ENCODE results near the gene OR52L1.
"Not testable (repeated sequence)": the region's sequence is repeated elsewhere in the genome, so short reads cannot be mapped to it uniquely, and the experiment has no call there.

Gene OR52L1

DNA sequence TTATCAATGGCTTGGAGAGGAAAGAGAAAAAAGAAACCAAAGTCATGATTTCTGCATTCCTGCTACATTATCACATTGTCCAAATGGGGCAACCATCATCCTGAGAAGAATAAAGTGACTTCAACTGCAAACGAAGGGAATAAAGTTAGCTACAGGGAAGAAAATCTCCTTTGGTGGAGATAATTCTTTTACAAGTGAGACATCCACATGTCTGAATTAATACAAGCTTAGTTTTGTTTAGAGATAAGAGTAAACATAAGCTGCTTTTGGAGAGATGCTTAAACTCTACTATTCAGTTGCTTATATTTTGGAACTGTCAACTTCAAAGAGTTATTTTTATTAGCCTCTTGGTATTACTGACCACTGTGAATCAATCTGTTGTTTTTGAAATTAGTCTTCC is at the start of gene OR52L1:
OR52L1 (minus strand) TSS at position 101 of the 400 bp plus-strand sequence; CDS start at position 46, 55 bp downstream.
- DNase-seq (ENCODE audit: low read depth) = no peak

DNA sequence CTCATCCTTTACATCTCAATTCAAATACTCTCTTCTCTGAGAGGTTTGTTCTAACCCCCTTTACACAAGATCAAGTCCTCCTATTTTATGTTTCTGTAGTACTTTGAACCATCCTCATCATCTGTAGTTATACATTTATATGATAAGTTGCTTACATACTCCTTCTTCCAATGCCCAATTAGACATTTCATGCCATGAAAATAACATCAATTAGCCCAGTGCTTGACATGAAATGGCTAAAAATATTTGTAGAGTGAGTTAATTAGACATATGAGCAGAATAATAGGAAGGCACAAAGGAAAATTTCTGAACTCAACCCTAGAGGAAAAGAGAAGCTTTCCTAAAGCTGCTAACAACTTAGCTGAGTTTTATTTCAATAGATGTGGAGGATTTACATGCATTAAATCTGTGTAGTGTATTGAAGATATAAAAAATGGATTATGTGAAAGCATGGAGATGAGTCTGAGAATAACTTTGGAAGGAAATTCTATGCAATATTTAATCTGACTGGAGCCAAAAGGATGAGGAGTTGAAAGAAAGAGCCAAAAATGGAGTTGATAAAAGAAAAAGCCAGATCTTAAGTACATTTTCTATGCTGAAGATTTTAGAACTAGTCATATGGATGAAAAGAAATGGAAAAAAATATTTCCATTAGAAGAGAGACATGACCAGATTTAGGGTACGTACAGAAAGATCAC is 44.1 kb upstream of the OR52L1 start, which contains the start of gene OR56A1:
OR56A1 (minus strand) TSS at position 51 of the 698 bp plus-strand sequence. CDS start 3,066 bp downstream, outside the sequence.
- no peak for DNase-seq (ENCODE audit: low read depth)

DNA sequence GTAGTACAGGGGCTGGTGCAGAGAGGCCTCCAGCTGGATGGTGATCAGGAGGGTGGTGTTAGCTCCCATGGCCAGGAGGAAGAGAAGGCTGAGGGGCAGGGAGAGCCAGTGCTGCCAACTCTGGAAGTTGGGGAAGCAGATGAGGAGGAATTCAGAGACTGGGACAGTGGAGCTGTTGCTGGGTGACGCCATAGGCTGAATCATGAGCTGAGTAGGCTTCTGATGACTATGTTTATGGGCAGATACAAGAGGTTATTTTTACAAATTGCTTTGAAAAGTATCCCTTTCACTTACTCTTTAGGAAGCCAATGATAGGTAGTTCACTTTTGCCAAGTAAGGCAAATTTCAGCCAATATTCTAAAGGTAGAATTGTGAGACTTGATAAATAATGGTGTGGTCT is 40.7 kb upstream of the OR52L1 start:
- no peak for DNase-seq (ENCODE audit: low read depth)

DNA sequence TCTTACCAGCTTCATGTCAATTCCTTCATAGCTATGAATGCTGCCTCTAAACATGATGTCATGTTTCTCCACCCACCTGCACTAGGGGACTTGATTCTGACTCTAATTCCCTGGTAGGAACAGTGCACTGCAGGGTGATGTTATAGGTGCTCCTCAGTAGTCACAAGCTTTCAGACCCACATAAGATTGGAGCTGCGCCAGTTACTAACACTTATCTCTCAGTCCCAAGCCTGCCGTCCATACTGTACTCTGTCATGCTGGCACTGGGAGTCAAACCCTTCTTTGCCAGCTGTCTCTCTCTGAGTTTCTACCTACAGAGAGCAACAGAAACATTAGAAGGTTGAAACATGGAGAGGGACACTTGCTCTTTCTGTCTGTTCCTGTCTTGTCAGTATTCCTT is 38.3 kb upstream of the OR52L1 start:
- DNase-seq (ENCODE audit: low read depth) = no peak

DNA sequence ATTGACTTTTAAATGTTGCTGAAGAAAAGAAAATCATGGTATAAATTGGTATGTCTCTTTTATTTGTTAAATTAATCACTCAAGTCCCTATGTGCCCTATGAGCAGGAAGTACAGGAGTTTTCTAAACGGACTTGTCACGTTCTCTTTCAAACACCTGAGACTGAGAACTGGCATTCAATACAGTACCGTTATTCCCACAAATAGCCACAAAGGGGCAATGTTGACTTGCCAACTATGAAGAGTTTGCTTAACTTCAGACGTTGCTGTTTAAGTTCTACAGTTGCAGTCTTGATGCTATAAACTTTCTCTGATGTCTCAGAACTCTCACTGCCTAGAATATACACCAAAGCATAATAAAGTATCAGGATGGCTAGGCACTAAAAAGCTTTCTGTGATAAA is 36.2 kb upstream of the OR52L1 start:
- no peak for DNase-seq (ENCODE audit: low read depth)

DNA sequence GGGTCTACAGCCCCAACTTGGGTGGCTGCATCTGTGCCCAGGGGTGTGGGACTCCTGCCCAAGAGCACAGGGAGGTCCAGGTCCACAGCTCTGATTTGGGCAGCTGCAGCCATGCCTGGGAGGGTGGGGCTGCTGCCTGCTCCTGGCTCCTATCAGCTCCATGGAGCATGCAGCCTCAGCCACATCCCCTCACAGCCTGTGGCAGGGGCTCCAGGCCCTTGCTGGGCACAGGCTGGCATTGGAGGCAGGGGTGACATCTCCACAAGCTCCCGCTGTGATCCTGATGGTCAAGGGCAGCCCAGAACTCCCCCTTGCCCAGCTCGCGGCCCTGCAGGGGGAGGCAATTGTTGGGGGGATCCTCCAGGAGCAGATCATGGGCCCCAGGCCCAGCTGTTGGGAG is 26.3 kb upstream of the OR52L1 start:
- no peak for DNase-seq (ENCODE audit: low read depth)

DNA sequence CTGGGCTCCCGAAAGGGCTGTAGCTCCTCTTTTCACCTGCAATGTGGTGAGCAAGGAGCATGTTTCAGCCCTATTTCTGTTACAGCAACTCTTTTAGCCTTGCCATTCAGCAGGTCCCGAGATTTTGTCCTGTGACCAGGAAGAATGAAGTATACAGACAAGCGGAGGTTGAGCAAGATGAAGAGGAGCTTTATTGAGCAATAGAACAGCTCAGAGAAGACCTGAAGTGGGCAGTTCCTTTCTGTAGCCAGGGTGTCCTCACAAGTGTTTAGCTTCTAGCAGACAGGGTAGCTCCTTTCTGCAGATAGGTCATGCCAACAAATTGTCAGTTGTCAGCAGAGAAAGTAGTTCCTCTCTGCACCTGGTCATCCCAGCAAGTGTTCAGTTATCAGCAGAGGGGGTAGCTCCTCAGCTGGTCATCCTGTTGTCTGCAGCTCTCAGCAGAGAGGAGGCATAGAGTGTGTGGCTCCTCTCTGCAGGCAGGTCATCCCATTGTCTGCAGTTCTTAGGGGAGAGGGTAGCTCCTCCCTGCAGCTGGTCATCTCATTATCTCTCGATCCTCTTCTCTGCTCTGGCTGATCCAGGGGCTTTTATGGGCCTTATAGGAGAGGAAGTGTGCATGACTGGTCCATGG is 25.4 kb upstream of the OR52L1 start:
- DNase-seq (ENCODE audit: low read depth) = no peak

DNA sequence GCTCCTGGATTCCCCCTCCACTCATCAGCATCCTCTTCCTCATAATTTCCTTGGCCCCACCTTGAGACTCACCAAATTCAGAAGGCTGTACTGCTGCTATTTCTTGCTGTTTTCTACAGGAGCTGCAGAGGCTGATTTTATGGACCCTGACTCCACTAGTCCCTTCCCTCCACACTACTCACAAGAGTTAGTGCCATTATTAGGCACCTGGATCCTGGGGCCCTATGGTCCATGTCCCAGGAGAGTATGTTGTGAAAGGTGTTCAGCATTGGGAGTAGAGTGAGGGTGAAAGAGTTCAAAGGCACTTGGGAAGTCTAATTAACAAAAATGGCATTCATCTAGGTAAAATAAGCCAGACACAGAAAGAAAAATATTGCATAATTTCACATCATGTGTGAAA is 20.1 kb upstream of the OR52L1 start, which contains the start of gene OR56A4:
OR56A4 (minus strand) TSS at position 101 of the 400 bp plus-strand sequence. CDS start 3,954 bp downstream, outside the sequence.
- DNase-seq (ENCODE audit: low read depth) = no peak

DNA sequence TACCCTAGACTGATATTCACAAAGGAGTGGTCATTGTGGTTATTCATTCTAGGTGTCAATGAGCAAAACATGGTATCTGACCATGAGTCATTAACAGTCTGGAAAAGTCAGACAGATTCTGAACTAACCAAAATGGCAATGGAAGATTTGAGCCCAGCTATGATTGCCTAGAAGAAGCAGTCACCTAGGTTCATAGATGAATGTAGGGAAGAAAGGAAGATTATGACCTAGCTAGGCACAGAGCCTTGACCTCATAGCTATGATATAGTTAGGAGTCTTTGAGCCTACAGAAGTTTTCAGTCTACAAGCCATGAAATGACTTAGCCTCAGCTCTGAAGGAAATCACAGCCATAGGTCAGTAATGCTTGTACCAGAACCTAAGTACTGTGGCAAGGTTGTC is 19.6 kb upstream of the OR52L1 start:
- DNase-seq (ENCODE audit: low read depth) = no peak

DNA sequence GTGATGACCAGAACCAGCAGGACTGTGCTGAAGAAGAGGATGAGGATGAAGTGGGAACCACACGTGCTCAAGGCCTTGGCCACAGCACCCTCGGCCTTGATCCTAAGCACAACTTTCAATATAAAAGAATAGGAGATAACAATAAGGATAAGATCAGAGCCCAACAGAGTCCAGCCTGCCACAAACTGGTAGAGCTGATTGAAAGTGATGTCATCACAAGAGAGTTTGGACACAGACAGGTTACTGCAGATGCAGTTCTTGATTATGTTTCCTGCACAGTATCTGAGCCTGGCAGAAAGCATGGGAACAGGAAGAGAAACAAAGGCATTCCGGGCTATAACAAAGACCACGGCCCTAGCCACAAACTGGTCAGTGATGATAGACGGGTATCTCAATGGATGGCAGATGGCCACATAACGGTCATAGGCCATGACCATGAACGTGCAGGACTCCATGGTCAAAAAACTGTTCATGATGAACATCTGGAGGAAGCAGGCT is 15.5 kb upstream of the OR52L1 start:
- no peak for DNase-seq (ENCODE audit: low read depth)

DNA sequence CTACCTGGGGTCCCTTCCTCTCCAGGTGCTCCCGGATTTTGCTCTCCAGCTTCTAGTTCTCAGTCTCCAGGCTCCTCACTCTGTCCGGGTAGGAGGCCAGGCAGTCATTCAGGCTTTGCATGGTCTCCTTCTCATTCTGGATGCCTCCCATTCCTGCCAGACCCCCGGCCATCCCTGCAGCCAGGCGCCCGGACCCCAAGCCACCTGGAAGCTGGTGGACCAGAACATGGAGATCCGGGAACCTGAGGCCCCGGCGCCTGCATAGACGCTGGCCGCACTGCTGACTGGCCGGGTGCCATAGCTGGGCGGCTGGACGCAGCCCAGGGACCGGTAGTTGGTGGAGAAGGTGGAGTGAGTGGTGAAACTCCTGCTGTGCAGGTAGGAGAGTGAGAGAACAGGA is 8.0 kb upstream of the OR52L1 start:
- DNase-seq (ENCODE audit: low read depth) = no peak

DNA sequence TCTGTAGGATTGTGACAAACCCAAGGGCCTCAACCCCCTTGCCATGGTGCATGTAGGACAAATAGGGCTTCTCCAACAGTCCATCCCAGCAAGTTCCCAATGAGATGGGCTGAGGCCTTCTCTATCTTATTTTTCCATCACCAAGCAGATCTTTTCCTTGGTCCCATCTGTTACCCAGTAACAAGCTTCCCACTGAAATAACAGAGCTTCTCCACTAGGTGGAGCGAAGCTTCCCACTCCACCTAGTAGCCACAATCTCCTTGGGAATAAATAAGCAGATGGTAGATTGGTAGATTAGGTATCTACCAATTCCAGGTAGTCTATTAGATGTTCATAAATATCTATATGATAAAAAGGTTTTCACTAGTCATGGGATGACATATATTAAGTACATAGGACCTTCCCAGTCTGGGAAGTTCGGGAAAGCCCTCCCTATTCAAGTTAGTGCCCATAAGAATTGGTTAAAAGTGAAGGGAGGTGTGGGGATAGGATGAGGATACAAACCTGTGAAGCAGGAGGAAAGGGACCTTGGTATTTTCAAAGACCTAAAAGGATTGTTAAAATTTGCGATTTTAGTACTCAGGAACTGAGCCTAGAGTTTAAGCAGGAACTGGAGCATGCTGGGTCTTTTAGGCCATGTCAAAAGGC is 5.9 kb upstream of the OR52L1 start:
- no peak for DNase-seq (ENCODE audit: low read depth)

DNA sequence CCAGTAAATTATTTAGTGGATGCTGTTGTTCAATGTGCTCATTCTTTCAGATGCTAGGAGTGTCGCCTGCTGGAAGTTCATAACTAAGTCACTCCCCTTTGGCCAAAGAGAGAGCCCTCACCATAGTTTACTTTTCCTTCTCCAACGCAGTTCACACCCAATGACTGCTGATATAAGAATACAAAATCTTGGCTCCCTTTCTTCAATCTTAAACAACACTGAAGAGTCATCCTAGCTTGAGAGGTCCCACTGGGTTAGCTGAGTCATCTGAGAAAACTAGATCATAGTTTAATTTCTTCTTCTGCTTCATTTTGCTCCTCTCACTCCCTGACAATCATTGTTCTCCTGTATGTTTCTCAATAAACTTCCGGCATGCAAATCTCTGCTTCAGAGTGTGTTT is 5.4 kb upstream of the OR52L1 start:
- no peak for DNase-seq (ENCODE audit: low read depth)

DNA sequence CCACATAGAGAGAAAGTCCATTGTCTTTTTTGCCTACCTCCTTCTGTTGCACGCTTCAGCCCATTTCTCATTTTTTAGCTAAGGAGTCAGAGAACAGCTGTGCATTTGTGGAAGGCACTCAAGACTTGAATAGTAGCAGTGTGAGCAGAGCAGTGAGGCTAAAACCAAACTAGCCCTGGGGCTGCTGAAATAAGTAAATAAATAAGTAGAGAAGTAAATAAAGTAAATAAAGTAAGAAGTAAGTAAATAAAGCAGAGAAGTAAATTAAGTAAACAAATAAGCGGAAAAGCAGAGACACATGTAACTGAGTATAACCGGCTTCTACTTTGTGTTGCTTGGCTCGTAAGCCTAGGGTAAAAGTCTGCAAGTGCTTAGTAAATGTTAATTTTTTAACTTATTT is 2.4 kb upstream of the OR52L1 start:
- DNase-seq (ENCODE audit: low read depth) = no peak

DNA sequence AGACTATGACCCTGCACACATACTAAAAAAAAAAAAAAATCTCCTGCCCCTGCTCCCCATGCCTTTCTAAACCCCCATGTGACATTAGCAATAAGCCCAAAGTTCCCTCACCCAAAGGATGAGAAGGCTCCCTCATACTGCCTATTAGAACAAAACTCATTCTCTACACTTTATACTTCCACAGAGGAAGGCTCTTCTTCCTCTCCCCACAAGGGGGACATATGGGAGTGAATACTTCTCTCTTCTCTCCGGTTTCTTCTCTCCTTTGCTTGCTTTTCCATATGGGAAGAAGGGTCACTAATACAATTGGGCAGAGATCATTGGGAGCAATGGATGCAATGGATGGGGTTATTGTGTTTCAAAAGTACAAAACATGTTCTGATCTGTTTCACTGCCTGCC is 3.3 kb downstream of the OR52L1 start:
- no peak for DNase-seq (ENCODE audit: low read depth)

DNA sequence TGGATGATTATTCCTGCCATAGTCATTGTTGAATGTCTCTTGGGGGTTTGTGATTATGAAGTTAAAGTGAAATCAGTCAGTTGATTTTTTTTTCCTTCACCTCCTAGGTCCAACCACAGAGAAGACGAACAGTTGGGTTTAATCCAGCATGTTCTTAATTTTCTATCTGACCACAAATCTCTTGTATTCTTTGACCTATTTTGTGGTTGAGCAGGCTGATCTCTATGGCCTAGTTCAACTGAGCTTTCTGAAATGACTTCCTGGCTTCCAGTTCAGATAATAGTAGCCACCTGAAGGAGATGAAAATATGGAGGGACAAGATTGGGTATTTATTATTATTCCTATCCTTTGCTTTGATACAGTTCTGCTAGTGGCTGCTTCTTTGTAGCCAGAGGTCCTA is 13.3 kb downstream of the OR52L1 start:
- DNase-seq (ENCODE audit: low read depth) = no peak

DNA sequence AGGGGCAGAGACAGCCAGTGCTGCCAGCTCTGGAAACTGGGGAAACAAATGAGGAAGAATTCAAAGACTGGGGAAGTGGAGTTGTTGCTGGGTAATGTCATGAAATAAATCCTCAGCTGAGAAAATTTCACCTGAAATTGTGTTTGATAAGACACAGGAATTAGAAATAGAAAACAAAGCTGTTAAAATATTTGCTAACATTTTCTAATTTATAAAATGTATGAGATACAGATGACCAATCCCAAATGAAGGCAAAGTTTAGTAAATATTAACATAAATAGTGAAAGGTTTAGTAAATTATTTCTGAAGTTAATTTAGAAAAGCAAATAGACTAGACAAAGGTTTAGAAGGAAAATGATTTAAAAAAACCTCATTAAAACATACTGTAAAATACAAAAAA is 18.4 kb downstream of the OR52L1 start, which contains the start of gene OR56A5:
OR56A5 (minus strand) TSS at position 101 of the 400 bp plus-strand sequence; CDS start at position 101, 0 bp downstream.
- no peak for DNase-seq (ENCODE audit: low read depth)

DNA sequence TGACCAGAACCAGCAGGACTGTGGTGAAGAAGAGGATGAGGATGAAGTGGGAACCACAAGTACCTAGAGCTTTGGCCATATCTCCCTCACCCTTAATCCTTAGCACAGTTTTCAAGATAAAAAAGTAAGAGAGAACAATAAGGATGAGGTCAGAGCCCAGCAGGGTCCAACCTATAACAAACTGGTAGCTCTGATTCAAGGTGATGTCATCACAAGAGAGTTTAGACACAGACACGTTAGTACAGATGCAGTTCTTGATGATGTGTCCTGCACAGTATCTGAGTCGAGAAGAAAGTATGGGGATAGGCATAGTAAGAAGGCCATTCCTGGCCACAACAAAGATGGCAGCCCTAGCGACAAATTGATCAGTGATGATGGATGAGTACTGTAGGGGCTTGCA is 19.1 kb downstream of the OR52L1 start:
- DNase-seq (ENCODE audit: low read depth) = no peak

DNA sequence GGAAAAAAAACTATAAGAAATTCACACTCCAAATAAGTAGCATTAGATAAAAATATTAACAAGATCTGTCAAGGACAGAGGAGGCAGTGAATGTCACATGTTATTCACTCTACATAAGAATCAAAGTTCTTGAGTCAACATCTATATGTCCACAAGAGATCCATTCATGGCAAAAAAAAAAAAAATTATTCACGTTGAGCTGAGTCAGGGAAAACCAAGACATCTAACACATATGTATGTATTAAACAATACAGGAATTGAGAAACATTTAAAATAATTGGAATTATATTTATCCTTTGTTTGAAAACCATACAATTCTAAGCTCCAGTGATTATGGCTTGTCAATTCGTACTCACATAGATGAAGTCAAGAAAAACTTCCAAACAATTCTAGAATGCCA is 19.8 kb downstream of the OR52L1 start:
- no peak for DNase-seq (ENCODE audit: low read depth)

DNA sequence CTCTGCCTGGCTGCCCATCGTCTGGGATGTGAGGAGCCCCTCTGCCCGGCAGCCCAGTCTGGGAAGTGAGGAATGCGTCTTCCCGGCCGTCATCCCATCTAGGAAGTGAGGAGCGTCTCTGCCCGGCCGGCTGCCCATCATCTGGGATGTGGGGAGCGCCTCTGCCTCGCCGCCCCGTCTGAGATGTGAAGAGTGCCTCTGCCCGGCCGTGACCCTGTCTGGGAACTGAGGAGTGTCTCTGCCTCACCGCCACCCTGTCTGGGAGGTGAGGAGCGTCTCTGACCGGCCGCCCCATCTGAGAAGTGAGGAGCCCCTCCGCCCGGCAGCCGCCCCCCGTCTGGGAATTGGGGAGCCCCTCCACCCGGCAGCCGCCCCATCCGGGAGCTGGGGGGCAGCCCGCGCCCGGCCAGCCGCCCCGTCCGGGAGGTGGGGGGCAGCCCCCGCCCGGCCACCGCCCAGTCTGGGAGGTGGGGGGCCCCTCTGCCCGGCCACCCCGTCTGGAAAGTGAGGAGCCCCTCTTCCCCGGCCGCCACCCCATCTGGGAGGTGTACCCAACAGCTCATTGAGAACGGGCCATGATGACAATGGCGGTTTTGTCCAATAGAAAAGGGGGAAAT is 26.0 kb downstream of the OR52L1 start:
- not testable (repeated sequence) for DNase-seq (ENCODE audit: low read depth)

DNA sequence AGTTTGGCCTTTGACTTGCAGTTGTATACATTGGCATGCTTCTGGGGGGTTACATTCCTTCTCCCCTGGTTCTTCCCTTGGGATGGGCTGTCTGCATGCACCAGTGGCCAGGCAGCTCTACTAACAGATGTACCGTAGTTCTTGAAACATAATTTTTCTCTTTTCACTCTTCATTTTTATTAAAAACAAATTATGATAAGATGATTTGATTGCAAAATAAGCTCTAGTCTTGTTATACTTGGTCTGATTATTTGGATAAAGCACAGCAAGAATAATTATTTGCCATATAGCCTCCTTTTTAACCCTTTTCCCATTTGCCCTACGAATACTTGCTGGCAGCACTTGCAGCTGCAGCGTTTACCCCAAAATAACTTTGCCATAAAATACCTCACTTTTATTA is 31.2 kb downstream of the OR52L1 start:
- DNase-seq (ENCODE audit: low read depth) = no peak

DNA sequence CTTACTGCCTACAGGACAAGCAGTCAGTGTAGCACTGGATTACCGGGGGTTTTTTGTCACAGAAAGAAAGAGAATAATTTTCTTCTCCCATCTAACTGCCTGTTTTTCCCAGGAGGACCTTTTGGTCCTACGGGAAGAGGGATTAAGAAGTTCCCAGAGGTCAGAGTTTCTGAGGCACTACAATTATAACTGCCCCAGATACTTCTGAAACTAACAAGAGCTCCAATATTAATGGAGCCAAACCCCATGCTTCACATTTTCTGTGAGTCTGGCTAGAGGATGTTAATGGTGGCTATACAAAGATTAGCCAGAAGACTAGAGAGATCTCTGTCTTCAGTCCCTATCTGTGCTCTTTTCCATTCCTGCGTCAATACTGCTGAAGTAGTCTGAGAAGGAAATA is 44.8 kb downstream of the OR52L1 start, which contains the start of gene OR56A3:
OR56A3 (plus strand) TSS at position 301 of the 400 bp plus-strand sequence. CDS start 5,096 bp downstream, outside the sequence.
- no peak for DNase-seq (ENCODE audit: low read depth)
